Tibial nerve (tissue), 3 donors: Measurements from ENCODE around the gene NECAP2.
"Not testable (repeated sequence)": the region's sequence is repeated elsewhere in the genome, so short reads cannot be mapped to it uniquely, and the experiment has no call there.

Source experiments
- POLR2A ChIP-seq, 2 donors: fragments of 450-650 bp; IDR thresholded peaks; one replicate each; pipeline ENCODE4 v1.6.1; 2017; ENCODE audit warnings: antibody characterized with exemption in 2 of 2, mild to moderate bottlenecking in 2 of 2, moderate library complexity in 2 of 2
- TF ChIP-seq, protein P1 (sequence below), 5 experiments: fragments of 200-600 bp in 3 of 5; fragments of 450-650 bp in 2 of 5; sonication (generic) in 3 of 5; IDR thresholded peaks; one replicate each; pipeline ENCODE4 v1.5.1; 2016 to 2019; ENCODE audit warnings: antibody characterized with exemption in 5 of 5, mild to moderate bottlenecking in 3 of 5, moderate library complexity in 2 of 5

DNA sequence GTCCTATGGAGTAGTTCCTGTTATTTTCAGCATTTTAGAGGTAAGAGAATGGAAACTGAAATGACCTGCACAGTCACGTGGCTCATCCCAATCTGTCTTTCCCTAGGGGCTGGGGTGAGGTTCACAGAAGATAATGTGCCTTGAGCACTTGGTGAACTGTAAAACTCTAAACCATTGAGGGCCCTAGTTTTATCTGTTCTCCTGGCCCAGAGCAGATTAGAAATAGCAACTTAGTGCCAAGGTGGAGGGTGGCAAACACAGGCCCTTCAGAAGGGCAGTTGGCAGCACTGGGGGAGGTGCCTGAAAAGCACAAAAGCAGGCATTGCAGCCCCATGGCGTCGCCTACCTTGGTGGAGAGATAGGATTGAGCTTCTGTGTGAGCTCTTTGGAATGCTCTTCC, 14.4 kb downstream of the NECAP2 start:
- TF ChIP-seq, protein P1, sequence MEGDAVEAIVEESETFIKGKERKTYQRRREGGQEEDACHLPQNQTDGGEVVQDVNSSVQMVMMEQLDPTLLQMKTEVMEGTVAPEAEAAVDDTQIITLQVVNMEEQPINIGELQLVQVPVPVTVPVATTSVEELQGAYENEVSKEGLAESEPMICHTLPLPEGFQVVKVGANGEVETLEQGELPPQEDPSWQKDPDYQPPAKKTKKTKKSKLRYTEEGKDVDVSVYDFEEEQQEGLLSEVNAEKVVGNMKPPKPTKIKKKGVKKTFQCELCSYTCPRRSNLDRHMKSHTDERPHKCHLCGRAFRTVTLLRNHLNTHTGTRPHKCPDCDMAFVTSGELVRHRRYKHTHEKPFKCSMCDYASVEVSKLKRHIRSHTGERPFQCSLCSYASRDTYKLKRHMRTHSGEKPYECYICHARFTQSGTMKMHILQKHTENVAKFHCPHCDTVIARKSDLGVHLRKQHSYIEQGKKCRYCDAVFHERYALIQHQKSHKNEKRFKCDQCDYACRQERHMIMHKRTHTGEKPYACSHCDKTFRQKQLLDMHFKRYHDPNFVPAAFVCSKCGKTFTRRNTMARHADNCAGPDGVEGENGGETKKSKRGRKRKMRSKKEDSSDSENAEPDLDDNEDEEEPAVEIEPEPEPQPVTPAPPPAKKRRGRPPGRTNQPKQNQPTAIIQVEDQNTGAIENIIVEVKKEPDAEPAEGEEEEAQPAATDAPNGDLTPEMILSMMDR (IDR thresholded peaks at IDR 0.05) = not testable (repeated sequence)
- TF ChIP-seq POLR2A (IDR thresholded peaks at IDR 0.05) = not testable (repeated sequence)
